DND-41 (cell line): ENCODE results near the gene ALDH9A1.

Experiments
- CTCF ChIP-seq: IDR thresholded peaks from 2 replicates; pipeline ENCODE4 v1.5.1; 2012; ENCODE audit warnings: borderline replicate concordance, low read length, moderate library complexity, mild to moderate bottlenecking; ENCODE audit not compliant: poor library complexity, severe bottlenecking; ENCODE audit errors: extremely low read depth
- EZH2 ChIP-seq: IDR thresholded peaks from 3 replicates; pipeline ENCODE4 v1.6.1; 2012; ENCODE audit warnings: borderline replicate concordance, low read depth, mild to moderate bottlenecking, moderate library complexity, low read length, inconsistent platforms; ENCODE audit not compliant: severe bottlenecking

- TF ChIP-seq CTCF = no peak
- TF ChIP-seq EZH2 = no peak
Observed at GRCh38 chr1:165661703-165662102, 36.7 kb downstream of the ALDH9A1 start.
